Endothelial cell of umbilical vein (primary cell): Measurements from ENCODE around the gene ARHGEF39. TPM values are rescaled to one million over a fixed set of nuclear protein-coding genes. Genes with fewer than 3 reads are reported as not detected.

ENCODE experiments used
- BruUV-seq: library from RNA; stranded (reverse); fragments of 400-500 nt; replicated peaks from 2 replicates; lab custom pipeline; 2021; lab: Mats Ljungman, UMichigan
- CTCF ChIA-PET: fragments of 300-600, 350-600 bp; sonication (Branson Sonifier 250); formaldehyde crosslinking; loops from one replicate; lab custom pipeline; 2021; ENCODE audit warnings: antibody characterized with exemption, inconsistent platforms; lab: Charles Lee
- POLR2A ChIA-PET: fragments of 300-600, 350-600 bp; sonication (Branson Sonifier 250); formaldehyde crosslinking; loops from one replicate; lab custom pipeline; 2021; ENCODE audit warnings: antibody characterized with exemption, inconsistent platforms; lab: Charles Lee
- DNase-seq: peaks from one replicate; pipeline ENCODE4 v3.0.0-alpha.2; 2011; ENCODE audit warnings: low read depth, low spot score
- FAIRE-seq: peaks from 2 replicates; lab custom pipeline; 2011; peaks lifted over from hg19 to GRCh38; lab: Jason Lieb, UNC
- H2AFZ ChIP-seq: 2 replicates; pipeline ENCODE4 v1.6.0; 2012; ENCODE audit warnings: low read depth, low read length, control low read depth, inconsistent platforms
- H3K27ac ChIP-seq: 2 replicates; pipeline ENCODE4 v1.5.1; 2011; ENCODE audit warnings: low read depth, mild to moderate bottlenecking, control low read depth, low read length, moderate library complexity; ENCODE audit not compliant: insufficient read depth
- H3K27me3 ChIP-seq, 2 experiments: 2 replicates each; pipeline versions ENCODE4 v1.6.0 to v1.6.1; 2011; ENCODE audit warnings: low read length in 2 of 2, mixed read lengths in 1 of 2; ENCODE audit not compliant: control insufficient read depth in 2 of 2, insufficient read depth in 2 of 2
- H3K36me3 ChIP-seq, 2 experiments: 2 replicates in 1 of 2; 3 replicates in 1 of 2; pipeline ENCODE4 v1.5.1; 2011; ENCODE audit warnings: low read length in 2 of 2, mild to moderate bottlenecking in 1 of 2, moderate library complexity in 1 of 2; ENCODE audit not compliant: control insufficient read depth in 2 of 2, insufficient read depth in 2 of 2; ENCODE audit errors: extremely low read depth in 1 of 2
- H3K4me1 ChIP-seq: 3 replicates; pipeline ENCODE4 v1.5.1; 2011; ENCODE audit warnings: mild to moderate bottlenecking, low read length; ENCODE audit not compliant: control insufficient read depth, insufficient read depth; ENCODE audit errors: extremely low read depth
- H3K4me2 ChIP-seq: 2 replicates; pipeline ENCODE4 v1.6.1; 2011; ENCODE audit warnings: low read length, control low read depth, mixed read lengths; ENCODE audit not compliant: insufficient read depth
- H3K4me3 ChIP-seq, 3 experiments: fragments of 200-600 bp in 1 of 3; sonication (generic), shearing (Covaris generic) in 1 of 3; replicated peaks in 1 of 3; 2 replicates each; pipeline ENCODE4 v1.5.1; 2011 to 2016; ENCODE audit warnings: control low read depth in 3 of 3, low read length in 3 of 3, mild to moderate bottlenecking in 2 of 3, inconsistent platforms in 1 of 3, low read depth in 1 of 3, moderate library complexity in 1 of 3; ENCODE audit not compliant: insufficient read depth in 1 of 3
- H3K79me2 ChIP-seq: 2 replicates; pipeline ENCODE4 v1.6.0; 2012; ENCODE audit warnings: low read length, inconsistent platforms; ENCODE audit not compliant: control insufficient read depth, insufficient read depth
- H3K9ac ChIP-seq: replicated peaks from 2 replicates; pipeline ENCODE3; 2011; ENCODE audit warnings: low read length, control low read depth; ENCODE audit not compliant: insufficient read depth; ENCODE audit errors: extremely low read depth
- H3K9me1 ChIP-seq: replicated peaks from 3 replicates; pipeline ENCODE4 v1.6.0; 2011; ENCODE audit warnings: mild to moderate bottlenecking, low read length; ENCODE audit not compliant: control insufficient read depth, insufficient read depth; ENCODE audit errors: extremely low read depth
- H3K9me3 ChIP-seq: replicated peaks from 2 replicates; pipeline ENCODE4 v1.5.1; 2012; ENCODE audit warnings: low read length, inconsistent platforms; ENCODE audit not compliant: control insufficient read depth, insufficient read depth
- H4K20me1 ChIP-seq: replicated peaks from 2 replicates; pipeline ENCODE3; 2011; ENCODE audit warnings: mild to moderate bottlenecking, low read length; ENCODE audit not compliant: control insufficient read depth, insufficient read depth; ENCODE audit errors: extremely low read depth
- EZH2 ChIP-seq: IDR thresholded peaks from 2 replicates; pipeline ENCODE4 v1.6.1; 2012; ENCODE audit warnings: borderline replicate concordance, low read depth, mild to moderate bottlenecking, moderate library complexity, low read length, inconsistent platforms; ENCODE audit not compliant: severe bottlenecking
- FOS ChIP-seq: IDR thresholded peaks from 2 replicates; pipeline ENCODE4 v1.6.1; 2011; ENCODE audit warnings: mild to moderate bottlenecking, low read length, moderate library complexity, borderline replicate concordance; ENCODE audit not compliant: insufficient read depth
- GATA2 ChIP-seq: IDR thresholded peaks from 2 replicates; pipeline ENCODE4 v1.7.0; 2011; ENCODE audit warnings: low read depth, mild to moderate bottlenecking, moderate library complexity, mixed read lengths, low read length; ENCODE audit not compliant: insufficient read length, insufficient read depth
- JUN ChIP-seq: IDR thresholded peaks from 2 replicates; pipeline ENCODE4 v1.6.1; 2011; ENCODE audit warnings: borderline replicate concordance, low read depth; ENCODE audit not compliant: insufficient read length, insufficient read depth
- MYC ChIP-seq: IDR thresholded peaks from one replicate; pipeline ENCODE4 v1.6.1; 2011; ENCODE audit warnings: mild to moderate bottlenecking, low read depth, low read length
- POLR2AphosphoS5 ChIP-seq: IDR thresholded peaks from 2 replicates; pipeline ENCODE4 v1.6.1; 2012; ENCODE audit warnings: low read depth, mild to moderate bottlenecking, control low read depth, low read length, moderate library complexity; ENCODE audit not compliant: insufficient read depth
- dilution Hi-C: fragments of 300-500 bp; cut with MboI; formaldehyde crosslinking; loops from one replicate; pipeline ENCODE4 v1.15.0; 2019; ENCODE audit warnings: low sequenced_read_pairs; ENCODE audit not compliant: extremely low pct_ligation_motif_present
- intact Hi-C: fragments of 100-400 bp; cut with micrococcal nuclease; formaldehyde crosslinking; loops from one replicate; pipeline ENCODE4 v1.10.0; 2022
- polyA plus RNA-seq, 4 experiments: library from polyadenylated mRNA; depleted of rRNA in 3 of 4; stranded (reverse) in 3 of 4; unstranded in 1 of 4; fragments of >200 nt; gene quantifications; 2 replicates each; pipeline versions ENCODE4 v1.2.1 to v1.2.3, GENCODE V29; 2011 to 2012; ENCODE audit warnings: missing spikeins in 1 of 4
- total RNA-seq: library from RNA; stranded (reverse); gene quantifications from 2 replicates; pipeline ENCODE4 v1.2.3, GENCODE V29; 2021
- TF ChIP-seq, protein P1 (sequence below): IDR thresholded peaks from 2 replicates; pipeline ENCODE4 v1.6.1; 2011; ENCODE audit not compliant: insufficient read depth, insufficient read length
- TF ChIP-seq, protein P2 (sequence below), 2 donors: IDR thresholded peaks; 1 replicate in 1 of 2; 2 replicates in 1 of 2; pipeline ENCODE4 v1.5.1; 2011; ENCODE audit warnings: low read length in 2 of 2, mild to moderate bottlenecking in 2 of 2, moderate library complexity in 2 of 2, control low read depth in 1 of 2, inconsistent platforms in 1 of 2, low read depth in 1 of 2; ENCODE audit not compliant: insufficient read depth in 1 of 2; ENCODE audit errors: extremely low read depth in 1 of 2

ARHGEF39 gene
- total and polyA plus RNA-seq, 2 donors (not counting 3 experiments of a cell fraction or from before 2014, with no cell fraction given) = 4.7 to 6.5 TPM

GRCh38 chr9:35656831-35657545, 8.0 kb downstream of the ARHGEF39 start:
- H3K9me3 ChIP-seq = no peaks in the 10 kb centered on the region
- H3K4me3 ChIP-seq = peak overlapping the region in 2 of 3 experiments; percentile 4 to 29
- peaks cover 0 to 8% of the 10 kb centered on the region in 2 experiments for H3K36me3 ChIP-seq
- H3K9ac ChIP-seq = peak overlapping the region; percentile 14
- H3K9me1 ChIP-seq = no peaks in the 10 kb centered on the region
- H2AFZ ChIP-seq = peak overlapping the region; percentile 45
- ChIA-PET CTCF (interaction anchor here (1.1 to 10.0 kb wide), 10 partner anchors 8 to 134 kb away, joined by 3 to 227 read pairs (median 6); partner anchors contain the start of genes MSMP and TPM2), POLR2A (no interaction called here)
- DNase-seq = peak; percentile 53
- TF ChIP-seq, protein P1, sequence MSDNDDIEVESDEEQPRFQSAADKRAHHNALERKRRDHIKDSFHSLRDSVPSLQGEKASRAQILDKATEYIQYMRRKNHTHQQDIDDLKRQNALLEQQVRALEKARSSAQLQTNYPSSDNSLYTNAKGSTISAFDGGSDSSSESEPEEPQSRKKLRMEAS = no peak
- TF ChIP-seq GATA2 (no peak), EZH2 (no peak), JUN (no peak), FOS (no peak), MYC (no peak), POLR2AphosphoS5 (no peak)
- TF ChIP-seq, protein P2, sequence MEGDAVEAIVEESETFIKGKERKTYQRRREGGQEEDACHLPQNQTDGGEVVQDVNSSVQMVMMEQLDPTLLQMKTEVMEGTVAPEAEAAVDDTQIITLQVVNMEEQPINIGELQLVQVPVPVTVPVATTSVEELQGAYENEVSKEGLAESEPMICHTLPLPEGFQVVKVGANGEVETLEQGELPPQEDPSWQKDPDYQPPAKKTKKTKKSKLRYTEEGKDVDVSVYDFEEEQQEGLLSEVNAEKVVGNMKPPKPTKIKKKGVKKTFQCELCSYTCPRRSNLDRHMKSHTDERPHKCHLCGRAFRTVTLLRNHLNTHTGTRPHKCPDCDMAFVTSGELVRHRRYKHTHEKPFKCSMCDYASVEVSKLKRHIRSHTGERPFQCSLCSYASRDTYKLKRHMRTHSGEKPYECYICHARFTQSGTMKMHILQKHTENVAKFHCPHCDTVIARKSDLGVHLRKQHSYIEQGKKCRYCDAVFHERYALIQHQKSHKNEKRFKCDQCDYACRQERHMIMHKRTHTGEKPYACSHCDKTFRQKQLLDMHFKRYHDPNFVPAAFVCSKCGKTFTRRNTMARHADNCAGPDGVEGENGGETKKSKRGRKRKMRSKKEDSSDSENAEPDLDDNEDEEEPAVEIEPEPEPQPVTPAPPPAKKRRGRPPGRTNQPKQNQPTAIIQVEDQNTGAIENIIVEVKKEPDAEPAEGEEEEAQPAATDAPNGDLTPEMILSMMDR (IDR thresholded peaks at IDR 0.05; ENCODE audit: extremely low read depth in 1 of 2, insufficient read depth in 1 of 2, low read depth in 1 of 2, low read length in 2 of 2) = no peak
- intact Hi-C loops (loop anchor here (1.0 to 5.0 kb wide), 4 partner anchors 53 to 250 kb away; partner anchors contain the start of genes HRCT1, RUSC2 and SPAAR), dilution Hi-C loops (no loop called here)
- peaks cover 4% of the 10 kb centered on the region for H3K79me2 ChIP-seq
- H3K27me3 ChIP-seq = no peaks in the 10 kb centered on the region
- H3K27ac ChIP-seq = peak overlapping the region; percentile 94
- FAIRE-seq = no peak
- no peaks in the 10 kb centered on the region for H4K20me1 ChIP-seq
- peak overlapping the region; percentile 37 for H3K4me2 ChIP-seq
- peaks cover 9% of the 10 kb centered on the region for H3K4me1 ChIP-seq
- BruUV-seq = no TSS peak
